CD14-positive monocyte (primary cell): ENCODE results near the gene NSF. TPM values are rescaled to one million over a fixed set of nuclear protein-coding genes. Genes with fewer than 3 reads are reported as not detected.
A peak's percentile ranks its signal among the peaks of the same experiment; 100 is the strongest.

Experiments used
- DNase-seq, 3 donors: peaks; one replicate each; pipeline ENCODE4 v3.0.0-alpha.2; 2011 to 2022
- H2AFZ ChIP-seq: 2 replicates; pipeline ENCODE4 v1.6.0; 2012; ENCODE audit warnings: mild to moderate bottlenecking, low read depth, low read length, inconsistent platforms; ENCODE audit not compliant: insufficient read depth, poor library complexity, severe bottlenecking
- H3K27ac ChIP-seq, 2 donors: 1 replicate in 1 of 2; 2 replicates in 1 of 2; pipeline ENCODE4 v1.5.1; 2012 to 2013; ENCODE audit warnings: low read length in 2 of 2, control low read depth in 1 of 2, inconsistent platforms in 1 of 2, low read depth in 1 of 2, mild to moderate bottlenecking in 1 of 2
- H3K27me3 ChIP-seq, 2 donors: one replicate each; pipeline versions ENCODE4 v1.6.0 to v1.6.1; 2011 to 2013; ENCODE audit warnings: low read length in 2 of 2; ENCODE audit not compliant: control insufficient read depth in 2 of 2, insufficient read depth in 2 of 2
- H3K36me3 ChIP-seq, 2 donors: replicated peaks in 1 of 2; 1 replicate in 1 of 2; 2 replicates in 1 of 2; pipeline versions ENCODE4 v1.5.1 to v1.6.1; 2012 to 2013; ENCODE audit warnings: low read length in 2 of 2, control low read depth in 1 of 2, inconsistent platforms in 1 of 2, mild to moderate bottlenecking in 1 of 2; ENCODE audit not compliant: insufficient read depth in 2 of 2, control insufficient read depth in 1 of 2
- H3K4me1 ChIP-seq, 2 donors: 1 replicate in 1 of 2; 2 replicates in 1 of 2; pipeline versions ENCODE4 v1.5.1 to v1.6.1; 2012 to 2013; ENCODE audit warnings: low read length in 2 of 2, control low read depth in 1 of 2, inconsistent platforms in 1 of 2, mild to moderate bottlenecking in 1 of 2, moderate library complexity in 1 of 2; ENCODE audit not compliant: insufficient read depth in 2 of 2, control insufficient read depth in 1 of 2
- H3K4me2 ChIP-seq: replicated peaks from 2 replicates; pipeline ENCODE3; 2012; ENCODE audit warnings: low read length, moderate library complexity, mild to moderate bottlenecking; ENCODE audit not compliant: poor library complexity, severe bottlenecking; ENCODE audit errors: extremely low read depth
- H3K4me3 ChIP-seq, 3 experiments: fragments of 200-600 bp in 1 of 3; sonication (generic) in 1 of 3; replicated peaks in 1 of 3; 1 replicate in 2 of 3; 2 replicates in 1 of 3; pipeline ENCODE4 v1.5.1; 2011 to 2013; ENCODE audit warnings: low read length in 3 of 3, mild to moderate bottlenecking in 3 of 3, control low read depth in 2 of 3, low read depth in 2 of 3, inconsistent platforms in 1 of 3, moderate library complexity in 1 of 3
- H3K79me2 ChIP-seq: 2 replicates; pipeline ENCODE4 v1.6.0; 2012; ENCODE audit warnings: mild to moderate bottlenecking, control low read depth, inconsistent platforms, low read length, moderate library complexity; ENCODE audit not compliant: insufficient read depth
- H3K9ac ChIP-seq: 2 replicates; pipeline ENCODE4 v1.6.0; 2017; ENCODE audit warnings: low read length, mild to moderate bottlenecking; ENCODE audit not compliant: insufficient read depth, poor library complexity, severe bottlenecking
- H3K9me3 ChIP-seq, 2 donors: replicated peaks in 1 of 2; 1 replicate in 1 of 2; 2 replicates in 1 of 2; pipeline versions ENCODE4 v1.5.1 to v1.6.1; 2012 to 2013; ENCODE audit warnings: low read length in 2 of 2, control low read depth in 1 of 2; ENCODE audit not compliant: control insufficient read depth in 1 of 2, insufficient read depth in 1 of 2
- H4K20me1 ChIP-seq: 2 replicates; pipeline ENCODE4 v1.6.0; 2012; ENCODE audit warnings: mild to moderate bottlenecking, low read length, control low read depth, moderate library complexity; ENCODE audit not compliant: insufficient read depth
- H3K27ac Mint-ChIP-seq, 7 donors: one replicate each; pipeline ENCODE4 v1.8.0; 2020; ENCODE audit warnings: mild to moderate bottlenecking in 7 of 7, mixed read lengths in 7 of 7, moderate library complexity in 6 of 7, inconsistent platforms in 2 of 7
- H3K27me3 Mint-ChIP-seq, 3 donors: one replicate each; pipeline ENCODE4 v1.8.0; 2021 to 2022; ENCODE audit warnings: low read depth in 3 of 3, mild to moderate bottlenecking in 3 of 3, mixed read lengths in 3 of 3, moderate library complexity in 3 of 3, inconsistent platforms in 1 of 3
- H3K36me3 Mint-ChIP-seq, 2 donors: one replicate each; pipeline ENCODE4 v1.8.0; 2020; ENCODE audit warnings: mixed read lengths in 2 of 2, inconsistent platforms in 1 of 2, mild to moderate bottlenecking in 1 of 2
- H3K4me1 Mint-ChIP-seq: one replicate; pipeline ENCODE4 v1.8.0; 2020; ENCODE audit warnings: mild to moderate bottlenecking, mixed read lengths
- H3K4me3 Mint-ChIP-seq, 2 donors: one replicate each; pipeline ENCODE4 v1.8.0; 2020; ENCODE audit warnings: mild to moderate bottlenecking in 2 of 2, mixed read lengths in 2 of 2, moderate library complexity in 1 of 2
- H3K9me3 Mint-ChIP-seq, 7 donors: one replicate each; pipeline ENCODE4 v1.8.0; 2020 to 2022; ENCODE audit warnings: mixed read lengths in 7 of 7, mild to moderate bottlenecking in 6 of 7, moderate library complexity in 6 of 7, inconsistent platforms in 2 of 7
- CTCF ChIP-seq: fragments of 200-600 bp; IDR thresholded peaks from one replicate; pipeline ENCODE4 v1.8.0; 2022; ENCODE audit warnings: antibody characterized with exemption, mild to moderate bottlenecking
- WGBS: methylation state at CpG from one replicate; pipeline ENCODE4 v1.1.5; 2013; ENCODE audit warnings: missing lambda C conversion rate; ENCODE audit not compliant: insufficient coverage; 5-methylcytosine and 5-hydroxymethylcytosine counted together
- intact Hi-C, 2 donors: fragments of 100-400 bp; cut with micrococcal nuclease; formaldehyde crosslinking; loops; one replicate each; pipeline versions ENCODE4 v1.15.0 to v1.15.1; 2023
- polyA plus RNA-seq, 3 donors: library from polyadenylated mRNA; depleted of rRNA in 1 of 3; unstranded in 2 of 3; stranded (reverse) in 1 of 3; fragments of 300-500 nt in 2 of 3; fragments of >200 nt in 1 of 3; fragmentation: Illumina TruSeq in 2 of 3; gene quantifications; 1 replicate in 2 of 3; 2 replicates in 1 of 3; pipeline ENCODE4 v1.2.3, GENCODE V29; 2012 to 2021

NSF gene
- polyA plus RNA-seq, 3 donors, result 22.5 to 63.2 (median 58.0) TPM

GRCh38 chr17:46736100-46736499, 145.6 kb downstream of the NSF start:
- Histone ChIP-seq H4K20me1 (no peaks in the 10 kb centered on the region), H3K27ac (no peak overlapping the region), H3K4me3 (no peak overlapping the region), H3K36me3 (peaks cover 30 to 67% of the 10 kb centered on the region in 2 donors), H3K4me2 (no peak overlapping the region), H3K79me2 (no peaks in the 10 kb centered on the region), H3K9ac (no peak overlapping the region), H3K27me3 (no peaks in the 10 kb centered on the region), H3K4me1 (no peaks in the 10 kb centered on the region), H2AFZ (no peak overlapping the region), H3K9me3 (no peaks in the 10 kb centered on the region)
- no peaks in the 10 kb centered on the region for H3K9me3 Mint-ChIP-seq
- H3K4me3 Mint-ChIP-seq, result no peak overlapping the region
- peak overlapping the region in 2 of 7 donors; percentile 20 to 30 for H3K27ac Mint-ChIP-seq
- peaks cover 43 to 68% of the 10 kb centered on the region in 2 donors for H3K36me3 Mint-ChIP-seq
- no peaks in the 10 kb centered on the region for H3K27me3 Mint-ChIP-seq
- intact Hi-C loops, result no loop called here
- TF ChIP-seq CTCF, result no peak
- no peak for DNase-seq
- peaks cover 2% of the 10 kb centered on the region for H3K4me1 Mint-ChIP-seq

GRCh38 chr17:46737326-46737725, 146.9 kb downstream of the NSF start:
- Histone ChIP-seq H3K9me3 (no peaks in the 10 kb centered on the region), H3K4me1 (no peaks in the 10 kb centered on the region), H2AFZ (no peak overlapping the region), H3K36me3 (peaks cover 29 to 68% of the 10 kb centered on the region in 2 donors), H3K79me2 (no peaks in the 10 kb centered on the region), H3K27me3 (no peaks in the 10 kb centered on the region), H3K9ac (no peak overlapping the region), H3K4me2 (no peak overlapping the region), H3K4me3 (no peak overlapping the region), H3K27ac (no peak overlapping the region), H4K20me1 (no peaks in the 10 kb centered on the region)
- Mint-ChIP-seq H3K4me3 (no peak overlapping the region), H3K27me3 (no peaks in the 10 kb centered on the region), H3K36me3 (peaks cover 43 to 71% of the 10 kb centered on the region in 2 donors), H3K27ac (peak overlapping the region in 2 of 7 donors; percentile 10 to 18), H3K9me3 (no peaks in the 10 kb centered on the region), H3K4me1 (peaks cover 2% of the 10 kb centered on the region)
- DNase-seq, result no peak
- 79% methylated on average over 3 of the region's 4 CpGs for WGBS
- no peak for TF ChIP-seq CTCF
- intact Hi-C loops, result no loop called here
